ENCODE data around the gene CALD1.

CALD1 gene

DNA sequence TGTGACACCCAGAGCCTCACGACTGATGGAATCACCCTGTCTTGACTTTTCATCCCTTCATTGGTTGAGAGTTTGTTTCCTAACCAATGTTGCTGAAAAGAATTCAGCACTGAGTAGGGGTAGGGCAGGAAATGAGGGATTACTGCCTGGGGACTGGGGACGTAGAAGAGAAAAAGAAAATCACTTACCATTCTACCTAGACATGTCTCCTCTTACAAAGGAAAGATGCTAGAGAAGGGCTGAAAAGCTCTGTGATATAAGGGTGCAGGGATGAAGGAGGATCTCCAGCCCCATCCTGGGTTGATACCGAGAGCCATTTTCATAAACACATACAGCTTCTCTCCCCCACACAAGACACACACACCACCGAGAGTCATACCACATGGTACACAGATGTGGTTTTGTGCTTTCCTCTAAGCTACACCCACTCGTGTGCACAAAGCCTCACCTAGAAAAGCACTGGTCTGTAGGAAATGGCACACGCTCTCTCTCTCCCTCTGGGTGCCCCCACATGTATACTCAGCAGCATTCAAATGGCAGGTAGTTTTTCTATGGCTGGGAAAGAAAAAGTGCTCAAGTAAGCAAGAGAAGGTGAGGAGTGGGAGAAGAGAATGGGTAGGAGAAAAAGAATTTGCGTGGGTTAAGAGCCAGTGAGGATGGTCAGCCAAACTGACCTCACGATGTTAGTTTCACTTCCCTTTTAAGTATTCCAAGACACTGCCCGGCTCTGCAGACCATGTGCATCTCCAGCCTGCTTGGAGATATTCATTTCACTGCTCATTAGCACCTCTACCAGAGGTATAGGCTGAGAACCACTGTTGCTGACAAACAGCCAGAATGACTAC lies 85.8 kb downstream of the CALD1 start:
- peak; percentile 15 for DNase-seq (ENCODE audit: low read depth)

DNA sequence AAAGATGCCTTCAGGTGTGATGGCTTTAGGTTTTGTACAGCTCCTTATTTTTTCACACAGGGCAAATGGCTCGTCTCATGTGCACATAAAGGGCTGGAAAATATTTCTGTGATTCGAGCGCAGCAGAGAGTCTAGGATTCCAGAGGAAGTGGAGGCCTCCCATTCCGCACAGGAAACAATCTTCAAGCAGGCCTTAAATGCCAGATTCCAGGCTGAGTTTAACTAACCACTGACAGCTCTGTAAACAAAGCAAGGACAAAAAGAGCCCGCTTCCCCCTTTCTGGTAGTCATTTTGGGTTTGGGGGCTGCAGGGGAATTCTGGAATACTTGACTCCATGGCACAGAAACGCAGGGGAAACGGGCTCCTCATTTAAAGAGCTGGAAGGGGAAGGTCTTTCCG lies 87.2 kb downstream of the CALD1 start:
- DNase-seq (ENCODE audit: low read depth), result peak; percentile 45

DNA sequence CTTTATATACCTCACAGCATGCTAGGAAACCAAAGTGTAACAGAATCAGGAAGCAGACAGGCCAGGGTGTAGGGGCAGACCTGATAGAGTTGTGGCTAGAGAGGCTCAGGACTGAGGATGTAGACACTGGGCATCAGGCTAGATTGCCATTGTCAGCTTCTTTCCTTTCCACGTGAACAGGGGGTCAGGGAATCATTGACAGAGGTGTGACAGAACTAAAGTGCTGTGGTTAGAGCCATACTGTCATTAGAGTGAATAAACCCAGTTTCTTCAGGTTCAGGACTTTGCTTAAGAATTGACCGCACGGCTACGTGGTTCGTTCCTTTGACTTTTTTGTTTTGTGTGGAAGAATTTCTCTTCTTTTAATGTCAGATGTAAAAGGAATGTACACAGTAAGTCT lies 90.7 kb downstream of the CALD1 start:
- no peak for DNase-seq (ENCODE audit: low read depth)

DNA sequence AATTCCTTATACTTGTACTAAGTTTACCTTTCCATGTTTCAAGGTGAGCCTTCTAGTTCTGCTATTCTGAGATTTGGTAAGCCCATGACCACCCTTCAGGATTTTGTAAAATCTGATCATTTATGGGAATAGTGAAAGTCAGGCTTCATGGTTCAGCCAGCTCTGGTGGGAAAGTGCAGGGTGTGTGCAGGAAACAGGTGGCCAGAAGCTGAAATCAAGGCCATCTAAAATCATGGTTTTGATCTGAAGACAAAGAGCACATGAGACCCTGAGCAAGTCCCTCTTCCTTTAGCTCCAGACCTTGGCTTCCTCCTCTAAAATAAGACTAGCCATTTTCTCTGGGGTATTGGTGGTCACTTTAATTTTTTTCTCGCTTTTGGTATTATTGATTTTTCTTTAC lies 91.3 kb downstream of the CALD1 start:
- no peak for DNase-seq (ENCODE audit: low read depth)

DNA sequence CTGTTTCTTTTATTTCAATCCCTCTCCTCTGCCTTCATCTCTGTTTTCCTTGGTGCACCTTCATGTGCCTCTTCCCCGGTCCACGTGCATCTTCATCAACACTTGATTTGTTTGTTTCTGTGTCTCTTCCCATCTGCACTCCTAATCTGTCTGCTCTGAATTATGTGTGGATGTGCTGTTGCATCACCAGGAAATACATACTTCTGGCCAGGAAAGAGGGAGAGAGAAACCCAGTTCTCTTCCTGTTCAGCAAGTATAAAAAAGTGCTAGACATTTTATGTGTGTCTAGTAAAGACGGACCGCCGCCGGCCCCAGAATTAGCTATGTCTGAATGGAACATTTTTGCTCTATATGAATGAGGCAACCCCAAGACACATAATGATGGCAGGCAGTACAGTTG lies 93.8 kb downstream of the CALD1 start:
- DNase-seq (ENCODE audit: low read depth), result peak; percentile 59

DNA sequence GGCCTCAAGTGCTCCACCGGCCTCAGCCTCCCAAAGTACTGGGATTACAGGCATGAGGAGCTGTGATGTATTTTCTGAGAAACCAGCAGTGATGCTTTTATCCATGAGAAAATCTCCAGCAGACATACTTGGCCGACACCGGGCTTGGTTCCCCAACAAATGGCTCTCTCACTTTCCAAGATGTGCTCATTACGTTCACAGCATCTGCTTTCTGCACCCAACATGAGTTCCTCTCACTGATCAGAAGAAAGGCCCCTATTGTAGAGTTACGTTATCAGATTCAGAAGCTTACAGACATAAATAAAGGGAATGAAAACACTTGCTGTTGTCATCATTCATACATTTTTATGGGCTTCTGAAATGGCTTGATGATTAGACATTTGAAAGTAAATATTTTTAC lies 95.0 kb downstream of the CALD1 start:
- no peak for DNase-seq (ENCODE audit: low read depth)

DNA sequence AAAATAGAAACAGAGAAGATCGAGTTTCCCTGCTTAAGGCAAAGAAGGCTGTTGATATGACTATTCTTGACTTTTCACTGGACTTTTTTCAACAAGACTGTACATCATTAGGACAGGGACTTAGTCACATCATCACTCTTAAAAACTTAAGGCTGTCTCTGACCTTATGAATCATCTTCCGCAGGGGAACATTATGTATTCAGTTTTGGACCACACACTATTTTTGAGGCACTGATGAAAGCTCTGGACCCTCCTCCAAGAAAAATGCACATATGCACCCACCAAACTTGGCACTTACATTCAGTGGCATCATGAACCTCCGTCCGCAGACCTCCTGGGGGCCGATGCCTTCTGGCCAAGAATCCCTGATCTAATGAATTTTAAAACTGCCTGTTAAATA lies 96.4 kb downstream of the CALD1 start:
- peak; percentile 86 for DNase-seq (ENCODE audit: low read depth)

DNA sequence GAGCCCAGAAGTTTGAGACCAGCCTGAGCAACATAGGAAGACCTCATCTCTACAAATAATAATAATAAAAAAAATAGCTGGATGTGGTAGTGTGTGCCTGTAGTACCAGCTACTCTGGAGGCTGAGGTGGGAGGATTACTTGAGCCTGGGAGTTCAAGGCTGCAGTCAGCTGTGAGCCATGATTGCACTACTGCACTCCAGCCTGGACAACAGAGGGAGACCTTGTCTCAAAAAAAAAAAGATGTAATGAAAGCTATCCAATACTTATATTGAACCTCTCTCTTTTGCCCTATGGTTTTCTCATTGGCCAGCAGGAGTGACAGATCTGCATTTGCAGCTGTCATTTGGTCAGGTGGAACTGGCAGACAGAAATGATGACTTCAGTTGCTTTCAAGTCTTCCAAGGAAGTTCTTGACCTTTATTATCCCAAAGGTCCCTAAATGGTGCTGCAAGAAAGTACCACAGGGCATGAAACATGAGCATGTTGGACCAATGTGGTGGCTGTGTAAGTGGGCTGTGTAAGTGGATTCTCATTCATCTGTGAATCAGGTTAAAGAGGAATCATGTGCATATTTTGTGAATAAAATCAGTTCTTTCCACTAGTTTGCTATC lies 99.4 kb downstream of the CALD1 start:
- no peak for DNase-seq (ENCODE audit: low read depth)

DNA sequence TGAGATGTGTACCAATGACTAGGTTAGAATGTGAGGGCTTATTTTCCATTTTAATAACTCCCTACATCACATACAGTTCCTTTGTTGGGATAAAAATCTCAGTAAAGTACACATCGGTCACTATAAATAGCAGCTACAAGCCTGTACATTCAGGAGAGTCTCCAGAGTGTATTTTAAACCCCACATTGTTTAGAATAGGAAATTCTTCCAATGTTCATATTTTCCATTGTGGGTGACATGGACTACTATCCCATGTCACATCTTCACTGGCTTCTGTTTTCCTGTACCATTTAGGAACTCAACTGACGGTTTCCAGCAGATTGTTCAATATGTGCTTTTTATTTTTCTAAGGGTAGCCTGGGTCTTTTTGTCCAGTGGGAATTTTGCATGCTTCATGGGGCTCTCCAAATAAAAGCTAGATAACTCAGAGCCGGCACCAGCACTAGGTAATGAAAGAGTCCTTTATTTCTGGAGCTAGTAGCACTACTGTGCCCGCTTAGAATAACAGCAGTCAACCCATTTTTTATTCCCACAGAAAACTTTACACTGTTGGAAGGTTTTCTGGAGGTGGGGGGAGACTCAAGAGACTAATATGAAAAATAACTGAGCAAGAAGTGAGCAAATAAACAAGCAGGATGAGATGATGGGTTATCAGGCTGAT lies 100.5 kb downstream of the CALD1 start:
- no peak for DNase-seq (ENCODE audit: low read depth)

DNA sequence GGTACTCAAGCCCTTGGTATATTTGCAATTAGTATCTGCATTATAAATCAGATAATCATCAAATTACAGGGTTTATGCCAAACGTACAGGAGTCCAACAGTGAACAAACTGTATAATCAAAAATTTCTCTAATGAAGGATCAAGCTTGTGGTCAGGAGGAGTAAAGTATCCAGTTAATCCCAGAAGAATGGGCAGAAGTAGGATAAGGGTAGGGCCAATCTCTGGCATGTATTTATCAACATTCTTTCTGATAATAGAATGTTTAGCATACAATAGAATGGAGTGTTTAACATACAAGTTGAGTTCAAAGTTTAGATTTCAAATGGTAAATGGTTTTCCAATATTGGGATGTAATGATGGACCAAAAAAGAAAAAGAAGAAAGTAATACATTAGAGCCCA lies 103.0 kb downstream of the CALD1 start:
- no peak for DNase-seq (ENCODE audit: low read depth)

DNA sequence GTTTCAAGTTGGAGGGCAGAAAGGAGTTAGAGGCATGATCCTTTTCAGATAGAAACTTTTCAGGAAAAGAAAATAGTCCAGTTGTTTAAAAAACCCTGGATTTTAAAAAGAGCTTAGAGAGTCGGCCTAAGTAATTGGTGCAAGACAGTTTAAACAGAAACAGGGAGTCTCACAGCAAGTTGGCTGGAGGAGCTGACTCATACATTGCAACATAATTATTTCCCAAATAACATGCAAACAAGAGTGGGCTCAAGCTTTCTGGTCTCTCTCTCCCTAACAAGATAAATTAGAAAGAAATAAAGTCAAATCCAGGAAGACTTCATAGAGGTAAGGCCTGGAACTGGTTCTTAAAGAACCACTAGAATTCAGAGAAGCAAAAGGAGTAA lies 106.5 kb downstream of the CALD1 start:
- DNase-seq (ENCODE audit: low read depth), result peak; percentile 81

DNA sequence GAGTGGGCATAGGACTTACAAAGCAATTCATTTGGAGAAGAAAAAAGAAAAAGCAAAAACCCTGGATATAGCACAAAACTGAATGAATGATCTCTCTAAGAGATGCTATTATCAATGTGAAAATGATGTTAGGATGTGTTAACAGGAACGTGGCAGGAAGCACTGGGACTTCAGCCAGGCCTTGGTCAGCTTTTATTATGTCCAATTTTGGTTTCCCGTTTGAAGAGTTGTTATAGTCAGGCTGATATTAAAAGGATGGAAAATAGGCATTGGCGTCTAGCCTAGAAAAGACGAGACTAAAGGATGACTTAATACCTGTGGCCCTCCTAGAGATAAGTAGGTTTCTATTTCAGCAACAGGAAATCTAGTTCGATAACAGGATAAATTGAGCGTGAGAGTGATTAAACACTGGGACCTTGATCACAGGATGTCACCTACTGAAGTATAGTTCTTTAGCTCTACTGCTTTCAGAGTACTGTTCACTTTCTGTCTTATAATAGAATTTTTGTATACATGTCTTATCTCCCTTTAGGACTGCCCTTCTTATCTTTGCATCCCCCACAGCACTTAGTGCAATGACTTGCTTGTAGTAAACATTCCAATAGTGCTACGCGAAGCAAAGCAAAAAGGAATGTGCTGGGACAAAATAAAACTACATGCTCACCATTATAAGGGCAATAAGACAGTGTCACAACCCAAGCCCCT lies 107.1 kb downstream of the CALD1 start:
- DNase-seq (ENCODE audit: low read depth), result peak; percentile 21

DNA sequence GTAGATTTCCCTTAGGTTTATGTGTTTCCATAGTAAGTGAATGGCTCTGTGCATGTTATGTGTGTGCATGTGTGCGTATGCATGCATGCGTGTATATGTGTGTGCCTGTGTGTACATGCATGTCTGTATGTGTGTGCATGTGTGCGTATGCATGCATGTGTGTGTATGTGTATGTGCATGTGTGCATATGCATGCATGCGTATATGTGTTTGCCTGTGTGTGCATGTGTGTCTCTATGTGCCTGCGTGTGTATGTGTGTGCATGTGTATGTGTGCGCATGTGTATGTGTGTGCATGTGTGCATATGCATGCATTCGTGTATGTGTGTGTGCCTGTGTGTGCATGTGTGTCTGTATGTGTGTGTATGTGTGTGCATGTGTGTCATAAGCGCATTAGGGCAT lies 108.1 kb downstream of the CALD1 start:
- DNase-seq (ENCODE audit: low read depth), result no peak

DNA sequence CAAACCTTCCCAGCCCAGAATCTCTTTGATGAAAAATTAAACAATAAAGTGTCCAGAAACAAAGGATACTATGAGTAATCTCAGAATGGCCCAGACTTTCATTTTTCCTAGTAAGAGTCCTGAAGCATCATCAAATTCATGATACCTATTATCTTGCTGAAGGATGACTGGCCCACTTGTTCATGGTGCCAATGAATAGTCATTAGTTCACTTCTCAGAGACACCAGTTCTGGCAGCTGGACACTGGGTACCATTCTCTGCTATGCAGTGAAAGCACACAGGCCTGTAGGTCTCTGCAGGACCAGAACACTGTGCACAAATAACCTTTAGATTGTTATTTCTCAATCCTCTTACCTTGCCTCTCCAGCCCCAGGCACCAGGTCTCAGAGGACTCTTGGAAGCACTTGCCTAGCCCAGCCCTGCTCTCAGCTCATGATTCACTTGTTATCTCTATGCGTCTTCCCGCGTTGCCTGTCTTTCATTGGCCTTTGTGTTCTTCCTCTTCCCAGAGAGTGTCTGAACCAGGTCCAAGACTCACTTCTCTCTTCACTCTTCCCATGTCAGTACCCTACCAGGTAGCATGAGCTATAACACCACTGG lies 108.8 kb downstream of the CALD1 start:
- no peak for DNase-seq (ENCODE audit: low read depth)

DNA sequence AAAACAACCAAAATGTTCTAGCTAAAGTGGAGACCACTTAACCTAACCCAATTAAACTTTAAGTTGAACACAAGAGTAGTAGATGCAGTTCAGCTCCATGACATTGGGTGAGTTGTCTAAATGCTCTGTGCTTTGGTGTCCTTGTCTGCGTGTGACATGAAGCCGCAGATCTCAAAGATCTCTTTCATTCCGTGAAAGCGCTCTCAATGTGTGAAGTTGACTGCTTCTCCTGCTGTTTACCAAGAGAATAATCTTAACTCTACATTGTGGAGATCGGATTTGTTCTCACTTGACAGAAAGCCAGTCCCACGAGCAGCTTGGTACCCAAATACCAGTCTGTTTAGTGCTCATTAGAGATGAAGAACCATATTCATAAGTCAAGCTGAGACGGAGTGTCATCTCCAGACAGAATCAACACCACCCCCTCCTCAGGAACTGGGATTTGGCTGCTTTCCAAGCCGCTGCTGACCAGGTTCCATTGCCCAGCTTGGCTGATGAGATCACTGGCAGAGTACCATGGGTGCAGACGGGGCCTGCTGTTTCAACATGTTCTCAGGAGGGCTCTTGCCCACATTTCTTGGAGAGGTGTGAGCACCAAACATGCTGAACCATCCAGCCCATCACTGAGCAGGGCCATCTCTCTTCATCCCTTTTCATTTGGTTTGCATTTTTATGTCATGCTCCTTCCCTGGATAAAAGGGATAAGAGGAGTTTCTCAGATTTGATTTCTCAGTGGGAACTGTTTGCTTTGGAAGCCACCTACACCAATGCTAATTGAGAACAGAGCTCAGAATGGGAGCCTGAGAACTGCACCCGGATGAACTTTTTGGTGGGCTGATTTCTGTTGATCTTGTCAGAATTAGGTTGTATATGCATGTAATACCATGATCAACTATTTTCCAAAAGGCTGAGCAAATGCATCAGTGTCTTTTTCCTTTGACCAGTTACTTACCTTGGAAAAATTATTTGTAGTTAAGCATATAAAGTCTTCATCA lies 111.1 kb downstream of the CALD1 start:
- peak; percentile 51 for DNase-seq (ENCODE audit: low read depth)

DNA sequence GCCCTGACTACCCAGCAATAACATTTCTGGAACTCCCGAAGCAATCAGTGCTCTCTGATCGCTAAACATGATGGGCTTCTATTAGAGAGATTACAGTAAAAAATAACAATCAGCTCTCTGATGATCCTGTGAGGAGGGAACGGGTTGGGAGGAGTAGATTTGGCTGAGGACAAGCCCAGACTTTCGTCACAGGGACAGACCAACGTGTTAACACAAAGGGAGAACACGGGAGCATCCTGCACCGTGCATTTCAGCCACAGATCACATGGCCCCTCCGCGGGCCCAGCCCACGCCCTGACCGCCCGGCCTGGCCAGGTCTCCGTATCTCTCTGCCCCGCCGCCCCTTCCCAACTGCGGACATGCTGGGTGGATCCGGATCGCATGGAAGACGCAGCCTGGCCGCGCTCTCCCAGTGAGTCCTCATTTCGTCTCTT lies 111.8 kb downstream of the CALD1 start:
- DNase-seq (ENCODE audit: low read depth), result peak; percentile 98

DNA sequence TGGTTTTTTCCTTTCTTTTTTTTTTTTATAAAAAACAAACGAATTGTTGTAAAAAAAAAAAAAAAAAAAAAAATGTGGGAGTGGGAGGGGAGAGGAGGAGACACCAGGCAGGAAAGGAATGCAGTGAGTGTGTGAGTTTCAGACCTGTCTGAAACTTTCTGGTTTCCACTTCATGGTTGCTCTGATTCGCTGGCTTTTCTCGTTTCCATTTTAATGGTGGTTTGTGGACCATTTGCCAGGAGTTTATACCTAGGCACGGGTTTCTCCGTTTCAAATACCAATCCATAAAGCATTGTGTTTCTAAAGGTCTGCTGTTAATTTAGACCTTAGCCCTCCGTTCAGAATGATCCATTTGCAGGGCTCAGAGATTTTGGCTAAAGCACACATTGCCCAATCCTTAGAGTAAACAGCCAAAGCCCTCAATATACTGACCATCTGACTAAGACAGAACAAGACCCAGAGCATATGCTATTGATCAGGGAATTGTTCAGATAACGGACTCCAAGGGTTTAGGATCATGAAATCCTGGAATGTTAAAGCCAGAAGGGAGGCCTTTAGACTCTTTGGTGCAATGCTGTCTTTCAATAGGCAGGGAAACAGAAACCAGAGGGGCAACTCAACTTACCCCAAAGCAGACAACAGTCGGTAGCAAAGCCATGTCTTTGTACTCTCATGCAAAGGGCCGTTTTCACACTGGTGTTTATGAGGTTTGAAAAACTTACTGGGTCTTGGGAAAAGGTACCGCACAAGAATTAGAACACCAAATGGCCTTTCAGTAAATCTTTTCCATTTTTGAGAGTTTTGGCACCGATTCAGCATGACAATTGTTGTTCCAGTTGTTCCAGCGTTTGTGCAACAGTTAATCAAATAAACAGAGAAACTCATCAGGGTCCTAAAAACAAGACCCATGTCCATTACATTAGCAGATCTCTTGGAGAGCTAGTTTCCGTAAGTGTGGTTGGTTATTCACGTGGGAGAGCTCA lies 112.6 kb downstream of the CALD1 start:
- peak; percentile 56 for DNase-seq (ENCODE audit: low read depth)

DNA sequence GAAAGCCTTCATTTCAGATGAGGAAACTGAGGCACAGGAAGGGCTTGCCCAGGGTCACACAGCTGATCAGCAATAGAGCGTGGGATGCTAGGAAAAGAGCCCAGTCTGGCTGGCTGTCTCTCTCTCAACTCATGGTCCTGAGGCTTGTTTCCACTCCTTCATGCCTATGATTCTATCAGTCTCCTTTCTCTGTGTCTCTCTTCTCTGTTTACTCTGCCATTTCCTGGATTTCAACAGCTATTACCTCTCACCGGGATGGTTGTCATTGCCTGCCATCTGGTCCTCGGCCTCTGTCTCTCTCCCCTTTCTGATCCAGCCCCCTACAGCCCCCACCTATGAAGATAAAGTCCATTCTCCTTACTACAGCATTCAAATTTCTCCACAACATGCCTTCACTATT lies 113.5 kb downstream of the CALD1 start:
- DNase-seq (ENCODE audit: low read depth), result no peak

DNA sequence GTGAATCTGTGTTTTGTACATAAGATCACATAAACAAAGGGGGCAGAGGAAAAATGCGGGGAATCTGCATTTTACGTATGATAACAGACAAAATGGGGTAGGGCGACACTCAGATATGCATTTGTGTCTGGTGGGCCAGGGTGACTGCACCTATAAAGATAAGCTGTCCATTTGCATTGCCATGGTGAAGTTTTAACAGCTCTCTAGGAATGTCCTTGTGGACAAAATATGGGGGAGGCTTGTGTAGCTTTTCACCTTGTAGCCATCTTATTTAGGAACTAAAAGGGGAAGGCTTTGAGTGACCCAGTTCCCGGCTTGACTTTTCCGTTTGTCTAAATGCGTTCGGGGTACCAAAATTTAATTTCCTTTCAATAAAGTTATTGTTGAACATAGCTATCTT lies 114.5 kb downstream of the CALD1 start:
- DNase-seq (ENCODE audit: low read depth), result no peak

DNA sequence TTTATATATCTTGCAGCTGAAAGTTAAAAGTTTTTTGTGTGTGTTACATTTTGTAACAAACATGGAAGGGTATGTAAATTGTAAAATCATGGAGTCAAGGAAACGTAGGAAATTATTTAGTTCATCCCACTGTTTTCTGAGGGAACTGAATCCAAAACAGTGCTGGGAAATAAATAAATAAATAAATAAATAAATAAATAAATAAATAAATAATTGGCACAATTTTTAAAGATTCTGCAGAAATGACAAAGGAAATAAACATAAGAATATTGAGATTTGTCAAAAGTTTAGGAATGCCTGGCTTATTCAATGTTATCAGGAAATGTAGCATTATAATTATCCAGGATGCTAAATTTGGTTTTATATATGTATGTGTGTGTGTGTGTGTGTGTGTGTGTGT lies 115.5 kb downstream of the CALD1 start:
- DNase-seq (ENCODE audit: low read depth), result no peak
